ENCODE results near the gene NMNAT2. TPM values are rescaled to one million over a fixed set of nuclear protein-coding genes. Genes with fewer than 3 reads are reported as not detected.

The NMNAT2 gene
- total RNA-seq, 1 donor from 2014 or later: 0.50 TPM

- H3K4me1 Mint-ChIP-seq (ENCODE audit: low read depth, unreplicated experiment): peaks cover 7% of the 10 kb centered on the region
- no peaks in the 10 kb centered on the region for H3K4me1 ChIP-seq (ENCODE audit: insufficient read depth, low read length)
- H3K9me3 ChIP-seq (ENCODE audit: insufficient read depth, low read depth, low read length): no peaks in the 10 kb centered on the region
- H3K4me2 ChIP-seq (ENCODE audit: low read length): no peak overlapping the region
- DNase-seq (ENCODE audit: low read depth): no peak
- no peak overlapping the region for H3K4me3 ChIP-seq (ENCODE audit: insufficient read depth, low read depth, low read length)
- H3K27me3 Mint-ChIP-seq (ENCODE audit: low read depth, unreplicated experiment): no peaks in the 10 kb centered on the region
- no peaks in the 10 kb centered on the region for H3K27me3 ChIP-seq (ENCODE audit: insufficient read depth, low read length)
- no peak overlapping the region for H3K4me3 Mint-ChIP-seq (ENCODE audit: unreplicated experiment)
- no peak overlapping the region for H3K27ac ChIP-seq (ENCODE audit: low read depth, low read length)
- no peaks in the 10 kb centered on the region for H3K79me2 ChIP-seq (ENCODE audit: insufficient read depth, low read length)
- TF ChIP-seq CTCF (IDR thresholded peaks at IDR 0.05; ENCODE audit: insufficient read depth, low read depth, low read length): no peak
- no peak for TF ChIP-seq EZH2 (IDR thresholded peaks at IDR 0.05; ENCODE audit: insufficient read depth, low read length)
- H3K36me3 ChIP-seq (ENCODE audit: insufficient read depth, low read length): no peaks in the 10 kb centered on the region
- no peak for FAIRE-seq
- no peak overlapping the region for H3K9ac ChIP-seq (ENCODE audit: low read length)
- H3K27ac Mint-ChIP-seq (ENCODE audit: unreplicated experiment): no peak overlapping the region
- no peaks in the 10 kb centered on the region for H4K20me1 ChIP-seq (ENCODE audit: insufficient read depth, low read length)
- no peaks in the 10 kb centered on the region for H3K36me3 Mint-ChIP-seq (ENCODE audit: low read depth, unreplicated experiment)
- peaks cover 5% of the 10 kb centered on the region for H3K9me3 Mint-ChIP-seq (ENCODE audit: unreplicated experiment)
- no peak overlapping the region for H2AFZ ChIP-seq (ENCODE audit: low read depth, low read length)
Observed at GRCh38 chr1:183244466-183244865, 173.7 kb downstream of the NMNAT2 start.

GRCh38 chr1:183243161-183244050, 174.8 kb downstream of the NMNAT2 start:
- H3K9me3 Mint-ChIP-seq (ENCODE audit: unreplicated experiment): no peaks in the 10 kb centered on the region
- DNase-seq (ENCODE audit: low read depth): no peak
- H3K27me3 ChIP-seq (ENCODE audit: insufficient read depth, low read length): no peaks in the 10 kb centered on the region
- FAIRE-seq: no peak
- H3K4me1 ChIP-seq (ENCODE audit: insufficient read depth, low read length): peaks cover 2% of the 10 kb centered on the region
- no peaks in the 10 kb centered on the region for H3K27me3 Mint-ChIP-seq (ENCODE audit: low read depth, unreplicated experiment)
- H3K36me3 ChIP-seq (ENCODE audit: insufficient read depth, low read length): no peaks in the 10 kb centered on the region
- H3K36me3 Mint-ChIP-seq (ENCODE audit: low read depth, unreplicated experiment): no peaks in the 10 kb centered on the region
- no peak overlapping the region for H3K27ac Mint-ChIP-seq (ENCODE audit: unreplicated experiment)
- no peaks in the 10 kb centered on the region for H3K9me3 ChIP-seq (ENCODE audit: insufficient read depth, low read depth, low read length)
- peaks cover 5% of the 10 kb centered on the region for H3K4me1 Mint-ChIP-seq (ENCODE audit: low read depth, unreplicated experiment)
- no peak overlapping the region for H3K4me2 ChIP-seq (ENCODE audit: low read length)
- H3K4me3 ChIP-seq (ENCODE audit: insufficient read depth, low read depth, low read length): no peak overlapping the region
- H3K4me3 Mint-ChIP-seq (ENCODE audit: unreplicated experiment): no peak overlapping the region
- H2AFZ ChIP-seq (ENCODE audit: low read depth, low read length): no peak overlapping the region
- no peak overlapping the region for H3K9ac ChIP-seq (ENCODE audit: low read length)
- TF ChIP-seq CTCF (IDR thresholded peaks at IDR 0.05; ENCODE audit: insufficient read depth, low read depth, low read length): no peak
- no peak for TF ChIP-seq EZH2 (IDR thresholded peaks at IDR 0.05; ENCODE audit: insufficient read depth, low read length)
- H4K20me1 ChIP-seq (ENCODE audit: insufficient read depth, low read length): no peaks in the 10 kb centered on the region
- no peak overlapping the region for H3K27ac ChIP-seq (ENCODE audit: low read depth, low read length)
- H3K79me2 ChIP-seq (ENCODE audit: insufficient read depth, low read length): no peaks in the 10 kb centered on the region

GRCh38 chr1:183242556-183242955, 175.6 kb downstream of the NMNAT2 start:
- H3K4me3 ChIP-seq (ENCODE audit: insufficient read depth, low read depth, low read length): no peak overlapping the region
- no peak for FAIRE-seq
- no peaks in the 10 kb centered on the region for H3K36me3 Mint-ChIP-seq (ENCODE audit: low read depth, unreplicated experiment)
- H3K4me3 Mint-ChIP-seq (ENCODE audit: unreplicated experiment): no peak overlapping the region
- no peak overlapping the region for H3K4me2 ChIP-seq (ENCODE audit: low read length)
- H3K27ac Mint-ChIP-seq (ENCODE audit: unreplicated experiment): no peak overlapping the region
- no peaks in the 10 kb centered on the region for H3K9me3 Mint-ChIP-seq (ENCODE audit: unreplicated experiment)
- H3K27ac ChIP-seq (ENCODE audit: low read depth, low read length): no peak overlapping the region
- H3K4me1 Mint-ChIP-seq (ENCODE audit: low read depth, unreplicated experiment): peaks cover 13% of the 10 kb centered on the region
- no peaks in the 10 kb centered on the region for H3K36me3 ChIP-seq (ENCODE audit: insufficient read depth, low read length)
- DNase-seq (ENCODE audit: low read depth): no peak
- H3K9me3 ChIP-seq (ENCODE audit: insufficient read depth, low read depth, low read length): no peaks in the 10 kb centered on the region
- H3K9ac ChIP-seq (ENCODE audit: low read length): no peak overlapping the region
- no peaks in the 10 kb centered on the region for H3K27me3 Mint-ChIP-seq (ENCODE audit: low read depth, unreplicated experiment)
- no peak overlapping the region for H2AFZ ChIP-seq (ENCODE audit: low read depth, low read length)
- H3K79me2 ChIP-seq (ENCODE audit: insufficient read depth, low read length): no peaks in the 10 kb centered on the region
- no peaks in the 10 kb centered on the region for H4K20me1 ChIP-seq (ENCODE audit: insufficient read depth, low read length)
- no peaks in the 10 kb centered on the region for H3K27me3 ChIP-seq (ENCODE audit: insufficient read depth, low read length)
- H3K4me1 ChIP-seq (ENCODE audit: insufficient read depth, low read length): peaks cover 9% of the 10 kb centered on the region
- no peak for TF ChIP-seq EZH2 (IDR thresholded peaks at IDR 0.05; ENCODE audit: insufficient read depth, low read length)
- TF ChIP-seq CTCF (IDR thresholded peaks at IDR 0.05; ENCODE audit: insufficient read depth, low read depth, low read length): no peak
